H9 (cell line): ENCODE measurements around the gene TFG. TPM values are rescaled to one million over a fixed set of nuclear protein-coding genes. Genes with fewer than 3 reads are reported as not detected.

Experiments
- DNase-seq: peaks from one replicate; pipeline ENCODE4 v3.0.0-alpha.2; 2017
- H2AFZ ChIP-seq: one replicate; pipeline ENCODE4 v1.6.1; 2013; ENCODE audit warnings: mild to moderate bottlenecking, low read length, control low read depth, moderate library complexity
- H2AK5ac ChIP-seq: 2 replicates; pipeline ENCODE4 v1.6.1; 2013; ENCODE audit warnings: low read length, control low read depth, mixed read lengths; ENCODE audit not compliant: insufficient read length
- H2BK120ac ChIP-seq: one replicate; pipeline ENCODE4 v1.6.1; 2013; ENCODE audit warnings: low read depth, mild to moderate bottlenecking, low read length, control low read depth, inconsistent platforms; ENCODE audit not compliant: poor library complexity, severe bottlenecking
- H2BK12ac ChIP-seq: 2 replicates; pipeline ENCODE4 v1.6.1; 2013; ENCODE audit warnings: low read length, control low read depth, mixed read lengths, low read depth; ENCODE audit not compliant: insufficient read length
- H2BK15ac ChIP-seq: 2 replicates; pipeline ENCODE4 v1.6.1; 2013; ENCODE audit warnings: low read depth, low read length, control low read depth
- H2BK20ac ChIP-seq: one replicate; pipeline ENCODE4 v1.6.1; 2013; ENCODE audit warnings: low read depth, mild to moderate bottlenecking, low read length, control low read depth, inconsistent platforms; ENCODE audit not compliant: poor library complexity, severe bottlenecking
- H2BK5ac ChIP-seq: 2 replicates; pipeline ENCODE4 v1.6.1; 2013; ENCODE audit warnings: low read length, control low read depth, mixed read lengths; ENCODE audit not compliant: insufficient read length
- H3K14ac ChIP-seq: 2 replicates; pipeline ENCODE4 v1.6.1; 2013; ENCODE audit warnings: low read length, control low read depth; ENCODE audit not compliant: insufficient read depth
- H3K18ac ChIP-seq: 2 replicates; pipeline ENCODE4 v1.6.1; 2013; ENCODE audit warnings: low read depth, mild to moderate bottlenecking, mixed read lengths, low read length, control low read depth; ENCODE audit not compliant: insufficient read length
- H3K23ac ChIP-seq: 2 replicates; pipeline ENCODE4 v1.6.1; 2013; ENCODE audit warnings: low read length, control low read depth, mixed read lengths, low read depth; ENCODE audit not compliant: insufficient read length
- H3K23me2 ChIP-seq: 2 replicates; pipeline ENCODE4 v1.6.1; 2013; ENCODE audit warnings: low read depth, mild to moderate bottlenecking, mixed read lengths, low read length, control low read depth; ENCODE audit not compliant: insufficient read length, poor library complexity, severe bottlenecking
- H3K27ac ChIP-seq: 2 replicates; pipeline ENCODE4 v1.5.1; 2013; ENCODE audit warnings: low read length, control low read depth, mixed read lengths, low read depth; ENCODE audit not compliant: insufficient read length
- H3K27me3 ChIP-seq: 2 replicates; pipeline ENCODE4 v1.6.1; 2013; ENCODE audit warnings: low read length, control low read depth, inconsistent platforms; ENCODE audit not compliant: insufficient read depth
- H3K4ac ChIP-seq: 2 replicates; pipeline ENCODE4 v1.6.1; 2013; ENCODE audit warnings: low read depth, mild to moderate bottlenecking, control low read depth, inconsistent platforms, low read length, moderate library complexity
- H3K4me1 ChIP-seq: 2 replicates; pipeline ENCODE4 v1.6.1; 2013; ENCODE audit warnings: low read length, control low read depth, inconsistent platforms; ENCODE audit not compliant: insufficient read depth
- H3K4me2 ChIP-seq: 2 replicates; pipeline ENCODE4 v1.6.1; 2013; ENCODE audit warnings: low read length, control low read depth, mixed read lengths; ENCODE audit not compliant: insufficient read length, insufficient read depth
- H3K56ac ChIP-seq: 2 replicates; pipeline ENCODE4 v1.6.1; 2013; ENCODE audit warnings: low read depth, mild to moderate bottlenecking, mixed read lengths, low read length, control low read depth; ENCODE audit not compliant: insufficient read length
- H3K79me1 ChIP-seq: 2 replicates; pipeline ENCODE4 v1.6.1; 2013; ENCODE audit warnings: low read depth, mild to moderate bottlenecking, moderate library complexity, low read length, control low read depth, inconsistent platforms; ENCODE audit not compliant: insufficient read depth, poor library complexity, severe bottlenecking
- H3K79me2 ChIP-seq: 2 replicates; pipeline ENCODE4 v1.6.1; 2013; ENCODE audit warnings: low read length, control low read depth, inconsistent platforms; ENCODE audit not compliant: insufficient read depth
- H3K9ac ChIP-seq: 2 replicates; pipeline ENCODE4 v1.6.1; 2013; ENCODE audit warnings: low read length, control low read depth, mixed read lengths; ENCODE audit not compliant: insufficient read length; ENCODE audit errors: extremely low read depth
- H3K9me3 ChIP-seq: one replicate; pipeline ENCODE4 v1.6.1; 2013; ENCODE audit warnings: low read depth, low read length, inconsistent platforms; ENCODE audit not compliant: control insufficient read depth
- H3T11ph ChIP-seq: one replicate; pipeline ENCODE4 v1.6.1; 2013; ENCODE audit warnings: mild to moderate bottlenecking, low read length, control low read depth, inconsistent platforms
- H4K20me1 ChIP-seq: one replicate; pipeline ENCODE4 v1.6.1; 2013; ENCODE audit not compliant: control insufficient read depth, insufficient read length, insufficient read depth
- H4K5ac ChIP-seq: 2 replicates; pipeline ENCODE4 v1.6.1; 2013; ENCODE audit warnings: low read depth, mild to moderate bottlenecking, mixed read lengths, low read length, control low read depth; ENCODE audit not compliant: insufficient read length
- H4K8ac ChIP-seq: replicated peaks from 2 replicates; pipeline ENCODE4 v1.6.1; 2013; ENCODE audit warnings: low read length, control low read depth, mixed read lengths, low read depth; ENCODE audit not compliant: insufficient read length
- H4K91ac ChIP-seq: 2 replicates; pipeline ENCODE4 v1.6.1; 2013; ENCODE audit warnings: low read depth, mild to moderate bottlenecking, moderate library complexity, mixed read lengths, low read length, control low read depth; ENCODE audit not compliant: insufficient read length
- H3K27ac Mint-ChIP-seq, 3 experiments: 2 replicates in 2 of 3; 3 replicates in 1 of 3; pipeline ENCODE4 v1.8.0; 2020 to 2021; ENCODE audit warnings: mixed read lengths in 3 of 3, mild to moderate bottlenecking in 1 of 3, moderate library complexity in 1 of 3
- H3K27me3 Mint-ChIP-seq: 2 replicates; pipeline ENCODE4 v1.8.0; 2021; ENCODE audit warnings: low read depth, mild to moderate bottlenecking, moderate library complexity, mixed read lengths
- H3K36me3 Mint-ChIP-seq, 3 experiments: 2 replicates in 2 of 3; 3 replicates in 1 of 3; pipeline ENCODE4 v1.8.0; 2020 to 2021; ENCODE audit warnings: low read depth in 3 of 3, mixed read lengths in 3 of 3; ENCODE audit not compliant: insufficient read depth in 1 of 3
- H3K4me1 Mint-ChIP-seq, 2 experiments: 2 replicates each; pipeline ENCODE4 v1.8.0; 2020; ENCODE audit warnings: mixed read lengths in 2 of 2
- H3K4me3 Mint-ChIP-seq, 2 experiments: 2 replicates in 1 of 2; 3 replicates in 1 of 2; pipeline ENCODE4 v1.8.0; 2020 to 2021; ENCODE audit warnings: mild to moderate bottlenecking in 2 of 2, mixed read lengths in 2 of 2, moderate library complexity in 1 of 2
- H3K9me3 Mint-ChIP-seq, 2 experiments: 2 replicates in 1 of 2; 3 replicates in 1 of 2; pipeline ENCODE4 v1.8.0; 2020; ENCODE audit warnings: mild to moderate bottlenecking in 2 of 2, mixed read lengths in 2 of 2, moderate library complexity in 1 of 2
- CTCF ChIP-seq: fragments of 200-600 bp; sonication (generic); conservative IDR thresholded peaks from 3 replicates; pipeline ENCODE4 v1.8.0; 2021; ENCODE audit warnings: antibody characterized with exemption, mild to moderate bottlenecking
- WGBS: extraction: QIAGEN DNeasy Blood & Tissue Kit; methylation state at CpG from one replicate; pipeline ENCODE4 v1.1.7; 2013; ENCODE audit warnings: missing lambda C conversion rate, low lambda C conversion rate, mixed read lengths; ENCODE audit not compliant: insufficient read length; ENCODE audit errors: extremely low coverage; 5-methylcytosine and 5-hydroxymethylcytosine counted together
- total RNA-seq: library from RNA; stranded (reverse); gene quantifications from 2 replicates; pipeline ENCODE4 v1.2.1, GENCODE V29; 2021

Gene TFG
- total RNA-seq, 1 experiment from 2014 or later = 80.7 TPM

- Histone ChIP-seq H3K27ac (no peak overlapping the region), H4K91ac (no peak overlapping the region), H2BK12ac (no peak overlapping the region), H2BK15ac (no peak overlapping the region), H3K4me1 (no peaks in the 10 kb centered on the region), H2AFZ (no peak overlapping the region), H3K9ac (no peak overlapping the region), H4K8ac (no peak overlapping the region), H3K23me2 (no peaks in the 10 kb centered on the region), H3K14ac (no peak overlapping the region), H3K4me2 (no peak overlapping the region), H2BK120ac (no peak overlapping the region), H3K79me1 (no peaks in the 10 kb centered on the region), H2BK5ac (no peak overlapping the region), H4K5ac (no peak overlapping the region), H2BK20ac (no peak overlapping the region), H3K23ac (no peak overlapping the region), H3K56ac (no peak overlapping the region), H3K27me3 (no peaks in the 10 kb centered on the region), H4K20me1 (no peaks in the 10 kb centered on the region), H3K9me3 (no peaks in the 10 kb centered on the region), H3K4ac (no peak overlapping the region), H3K18ac (no peak overlapping the region), H2AK5ac (no peak overlapping the region), H3T11ph (no peak overlapping the region), H3K79me2 (no peaks in the 10 kb centered on the region)
- no peak for TF ChIP-seq CTCF
- H3K4me3 Mint-ChIP-seq = no peak overlapping the region
- H3K27me3 Mint-ChIP-seq = no peaks in the 10 kb centered on the region
- WGBS = no CpG with 5 or more reads among the region's 3 CpGs
- no peak for DNase-seq
- H3K9me3 Mint-ChIP-seq = no peaks in the 10 kb centered on the region
- 0 out of 7 replicates have a peak overlapping the region, but pooled peaks of 1 of the 3 experiments have one; percentile 40 for H3K27ac Mint-ChIP-seq
- H3K4me1 Mint-ChIP-seq = peaks cover 6 to 19% of the 10 kb centered on the region in 2 experiments
- H3K36me3 Mint-ChIP-seq = peaks cover 16 to 57% (median 52%) of the 10 kb centered on the region in 3 experiments; a peak in 6 of 7 replicates
Observed at GRCh38 chr3:100746092-100746491, 36.8 kb downstream of the TFG start.
